Peyer's patch (tissue), 4 donors: ENCODE measurements around the gene MBD3. TPM values are rescaled to one million over a fixed set of nuclear protein-coding genes. Genes with fewer than 3 reads are reported as not detected.
A peak's percentile ranks its signal among the peaks of the same experiment; 100 is the strongest.

Experiments
- DNase-seq, 3 donors: peaks; one replicate each; pipeline ENCODE4 v3.0.0-alpha.2; 2017 to 2019
- H3K27ac ChIP-seq, 4 donors: fragments of 200-600 bp; sonication (generic); one replicate each; pipeline ENCODE4 v1.5.1; 2016 to 2019
- H3K27me3 ChIP-seq, 2 donors: fragments of 200-600 bp; sonication (generic); one replicate each; pipeline ENCODE4 v1.5.1; 2019
- H3K36me3 ChIP-seq, 3 donors: fragments of 200-600 bp; sonication (generic); one replicate each; pipeline ENCODE4 v1.5.1; 2016 to 2019
- H3K4me1 ChIP-seq, 4 donors: fragments of 200-600 bp; sonication (generic); one replicate each; pipeline ENCODE4 v1.5.1; 2016 to 2019
- H3K4me3 ChIP-seq, 4 donors: fragments of 200-600 bp; sonication (generic); 1 replicate in 3 of 4; 2 replicates in 1 of 4; pipeline ENCODE4 v1.5.1; 2016 to 2019; ENCODE audit warnings: mild to moderate bottlenecking in 1 of 4
- H3K9me3 ChIP-seq, 4 donors: fragments of 200-600 bp; sonication (generic); one replicate each; pipeline ENCODE4 v1.5.1; 2016 to 2019; ENCODE audit warnings: mild to moderate bottlenecking in 1 of 4
- POLR2A ChIP-seq, 2 donors: fragments of 450-650 bp; IDR thresholded peaks; one replicate each; pipeline ENCODE4 v1.5.1; 2017; ENCODE audit warnings: antibody characterized with exemption in 2 of 2, mild to moderate bottlenecking in 2 of 2, moderate library complexity in 2 of 2
- total RNA-seq, 4 donors: library from RNA; depleted of rRNA; stranded (reverse); fragments of >200 nt; gene quantifications; one replicate each; pipeline ENCODE4 v1.1.0, GENCODE V29; 2016
- TF ChIP-seq, protein P1 (sequence below), 6 experiments: fragments of 450-650 bp in 4 of 6; fragments of 200-600 bp in 2 of 6; sonication (generic) in 1 of 6; IDR thresholded peaks; one replicate each; pipeline ENCODE4 v1.5.1; 2017 to 2019; ENCODE audit warnings: antibody characterized with exemption in 6 of 6, mild to moderate bottlenecking in 3 of 6, moderate library complexity in 1 of 6

The MBD3 gene
- total RNA-seq, 4 donors from 2014 or later: 58.7 to 110 (median 81.6) TPM

DNA sequence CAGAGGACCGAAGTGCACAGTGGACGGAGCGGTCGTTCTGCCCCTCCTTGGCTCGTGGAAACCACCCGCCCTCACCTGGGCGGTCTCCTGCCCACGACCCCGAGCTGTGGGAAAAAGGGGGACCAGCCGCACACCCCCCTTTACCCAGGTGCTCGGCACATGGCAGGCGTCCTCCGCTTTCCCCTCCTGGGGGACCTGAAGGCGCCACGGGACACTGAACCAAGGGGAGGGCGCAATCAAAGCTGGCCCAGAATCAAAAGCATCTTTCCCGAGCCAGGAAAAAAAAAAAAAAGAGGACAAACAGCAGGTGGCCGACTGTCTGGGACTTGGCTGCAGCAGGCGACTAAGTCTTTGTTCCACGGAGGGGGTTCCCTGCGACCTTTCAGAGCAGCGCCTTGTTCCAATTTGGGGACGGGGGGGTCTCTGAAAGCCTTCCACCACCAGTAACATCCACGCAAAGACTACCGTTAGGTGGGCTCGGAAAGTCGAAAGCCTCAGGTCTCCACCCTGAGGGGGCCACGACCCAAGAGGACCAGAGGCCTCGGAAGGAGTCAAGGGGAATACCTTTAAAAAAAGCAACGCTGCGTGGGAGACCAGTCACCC lies 1.1 kb downstream of the MBD3 start:
- Histone ChIP-seq H3K9me3 (no peaks in the 10 kb centered on the region), H3K27ac (peak overlapping the region; percentile 92 to 100 (median 96)), H3K4me3 (peak overlapping the region; percentile 59 to 87 (median 78)), H3K4me1 (peaks cover 0 to 33% (median 10%) of the 10 kb centered on the region in 4 donors), H3K36me3 (peaks cover 0 to 14% (median 0%) of the 10 kb centered on the region in 3 donors), H3K27me3 (no peaks in the 10 kb centered on the region)
- peak in 1 of 3 donors; percentile 49 for DNase-seq
- no peak for TF ChIP-seq POLR2A (IDR thresholded peaks at IDR 0.05)
- TF ChIP-seq, protein P1, sequence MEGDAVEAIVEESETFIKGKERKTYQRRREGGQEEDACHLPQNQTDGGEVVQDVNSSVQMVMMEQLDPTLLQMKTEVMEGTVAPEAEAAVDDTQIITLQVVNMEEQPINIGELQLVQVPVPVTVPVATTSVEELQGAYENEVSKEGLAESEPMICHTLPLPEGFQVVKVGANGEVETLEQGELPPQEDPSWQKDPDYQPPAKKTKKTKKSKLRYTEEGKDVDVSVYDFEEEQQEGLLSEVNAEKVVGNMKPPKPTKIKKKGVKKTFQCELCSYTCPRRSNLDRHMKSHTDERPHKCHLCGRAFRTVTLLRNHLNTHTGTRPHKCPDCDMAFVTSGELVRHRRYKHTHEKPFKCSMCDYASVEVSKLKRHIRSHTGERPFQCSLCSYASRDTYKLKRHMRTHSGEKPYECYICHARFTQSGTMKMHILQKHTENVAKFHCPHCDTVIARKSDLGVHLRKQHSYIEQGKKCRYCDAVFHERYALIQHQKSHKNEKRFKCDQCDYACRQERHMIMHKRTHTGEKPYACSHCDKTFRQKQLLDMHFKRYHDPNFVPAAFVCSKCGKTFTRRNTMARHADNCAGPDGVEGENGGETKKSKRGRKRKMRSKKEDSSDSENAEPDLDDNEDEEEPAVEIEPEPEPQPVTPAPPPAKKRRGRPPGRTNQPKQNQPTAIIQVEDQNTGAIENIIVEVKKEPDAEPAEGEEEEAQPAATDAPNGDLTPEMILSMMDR (IDR thresholded peaks at IDR 0.05): no peak

DNA sequence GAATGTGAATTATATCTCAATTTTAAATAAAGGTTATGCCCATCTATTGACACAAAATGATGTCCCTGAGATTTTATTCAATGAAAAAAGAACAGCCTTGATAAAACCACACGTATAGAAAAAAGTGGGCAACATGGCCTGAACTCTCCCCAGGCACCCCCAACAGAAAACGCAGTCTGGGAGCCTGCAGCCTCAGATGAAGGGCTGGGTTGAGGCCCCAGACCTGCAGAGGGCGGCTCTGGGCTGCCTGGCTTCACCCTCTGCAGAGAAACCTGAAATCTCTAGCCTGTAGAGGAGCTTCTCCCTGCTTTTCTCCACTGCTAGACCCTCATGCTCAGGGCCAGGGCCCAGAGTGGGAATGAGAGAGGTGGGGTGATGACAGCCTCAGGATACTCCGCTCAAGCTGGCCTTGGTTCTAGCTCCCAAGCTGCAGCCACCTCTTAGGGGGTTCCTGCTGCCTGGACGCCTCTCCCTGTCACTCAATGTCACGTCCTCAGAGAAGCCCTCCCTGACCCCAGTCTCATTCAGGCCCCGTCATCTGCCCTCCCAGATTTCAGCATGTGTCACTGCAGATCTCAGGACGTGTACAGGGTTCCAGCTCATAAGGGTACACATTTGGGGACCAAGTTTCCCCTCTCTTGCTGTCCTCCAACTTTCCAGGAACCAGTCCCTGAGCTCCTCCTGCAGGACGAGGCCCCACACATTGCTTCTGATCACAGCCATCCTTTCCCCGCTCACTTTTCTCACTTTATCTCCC lies 1.8 kb downstream of the MBD3 start:
- peaks cover 0 to 7% (median 0%) of the 10 kb centered on the region in 3 donors for H3K36me3 ChIP-seq
- H3K27me3 ChIP-seq: no peaks in the 10 kb centered on the region
- peaks cover 0 to 33% (median 10%) of the 10 kb centered on the region in 4 donors for H3K4me1 ChIP-seq
- H3K4me3 ChIP-seq: peak overlapping the region; percentile 59 to 87 (median 78)
- H3K27ac ChIP-seq: peak overlapping the region in 2 of 4 donors; percentile 92 to 98
- H3K9me3 ChIP-seq: no peaks in the 10 kb centered on the region
- TF ChIP-seq POLR2A (IDR thresholded peaks at IDR 0.05): no peak
- TF ChIP-seq, protein P1 (IDR thresholded peaks at IDR 0.05): peak in 1 of 6 experiments; percentile 8
- DNase-seq: peak in 1 of 3 donors; percentile 49

DNA sequence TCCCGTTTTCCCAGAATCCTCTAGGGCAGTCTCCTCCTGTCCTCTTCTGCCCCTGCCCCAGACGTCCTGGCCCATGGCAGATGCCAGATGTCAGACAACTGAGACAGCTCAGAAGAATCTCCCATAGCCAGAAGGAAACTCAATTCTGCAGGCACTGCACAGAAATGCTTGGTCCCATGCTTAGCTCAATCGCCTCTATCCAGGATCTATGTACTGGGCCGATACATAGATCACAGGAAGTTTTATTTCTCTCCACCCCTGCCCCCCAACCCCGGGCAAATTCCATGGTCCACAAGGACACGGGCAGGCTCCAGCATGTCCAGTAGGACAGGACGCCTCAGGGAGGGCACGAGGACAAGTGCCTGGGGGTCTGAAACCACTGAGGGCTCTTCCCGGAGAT lies 4.8 kb downstream of the MBD3 start:
- no peak overlapping the region for H3K4me3 ChIP-seq
- no peak for DNase-seq
- H3K9me3 ChIP-seq: no peaks in the 10 kb centered on the region
- TF ChIP-seq, protein P1 (IDR thresholded peaks at IDR 0.05): no peak
- TF ChIP-seq POLR2A (IDR thresholded peaks at IDR 0.05): no peak
- H3K27me3 ChIP-seq: no peaks in the 10 kb centered on the region
- H3K27ac ChIP-seq: no peak overlapping the region
- peaks cover 0 to 27% (median 10%) of the 10 kb centered on the region in 4 donors for H3K4me1 ChIP-seq
- peaks cover 0 to 15% (median 0%) of the 10 kb centered on the region in 3 donors for H3K36me3 ChIP-seq

DNA sequence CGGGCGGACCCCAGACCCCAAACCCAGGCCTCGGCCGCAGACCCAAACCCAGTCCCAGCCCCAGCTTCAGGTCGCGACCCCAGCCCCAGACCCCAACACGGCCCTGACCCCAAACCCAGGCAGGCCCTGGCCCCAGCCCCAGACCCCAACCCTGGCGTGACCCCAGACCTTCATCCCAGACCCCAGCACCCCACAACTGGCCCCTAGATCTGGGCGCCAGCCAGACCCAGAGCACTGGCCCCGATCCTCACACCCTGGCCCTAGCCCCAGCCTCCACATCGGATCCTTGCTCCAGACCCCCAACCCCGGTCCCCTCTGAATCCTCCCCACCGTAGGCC lies 7.5 kb downstream of the MBD3 start:
- Histone ChIP-seq H3K36me3 (peaks cover 0 to 41% (median 0%) of the 10 kb centered on the region in 3 donors), H3K9me3 (no peaks in the 10 kb centered on the region), H3K27me3 (no peaks in the 10 kb centered on the region), H3K4me1 (peaks cover 0 to 14% (median 0%) of the 10 kb centered on the region in 4 donors), H3K4me3 (no peak overlapping the region), H3K27ac (no peak overlapping the region)
- TF ChIP-seq POLR2A (IDR thresholded peaks at IDR 0.05): no peak
- TF ChIP-seq, protein P1 (IDR thresholded peaks at IDR 0.05): no peak
- no peak for DNase-seq

DNA sequence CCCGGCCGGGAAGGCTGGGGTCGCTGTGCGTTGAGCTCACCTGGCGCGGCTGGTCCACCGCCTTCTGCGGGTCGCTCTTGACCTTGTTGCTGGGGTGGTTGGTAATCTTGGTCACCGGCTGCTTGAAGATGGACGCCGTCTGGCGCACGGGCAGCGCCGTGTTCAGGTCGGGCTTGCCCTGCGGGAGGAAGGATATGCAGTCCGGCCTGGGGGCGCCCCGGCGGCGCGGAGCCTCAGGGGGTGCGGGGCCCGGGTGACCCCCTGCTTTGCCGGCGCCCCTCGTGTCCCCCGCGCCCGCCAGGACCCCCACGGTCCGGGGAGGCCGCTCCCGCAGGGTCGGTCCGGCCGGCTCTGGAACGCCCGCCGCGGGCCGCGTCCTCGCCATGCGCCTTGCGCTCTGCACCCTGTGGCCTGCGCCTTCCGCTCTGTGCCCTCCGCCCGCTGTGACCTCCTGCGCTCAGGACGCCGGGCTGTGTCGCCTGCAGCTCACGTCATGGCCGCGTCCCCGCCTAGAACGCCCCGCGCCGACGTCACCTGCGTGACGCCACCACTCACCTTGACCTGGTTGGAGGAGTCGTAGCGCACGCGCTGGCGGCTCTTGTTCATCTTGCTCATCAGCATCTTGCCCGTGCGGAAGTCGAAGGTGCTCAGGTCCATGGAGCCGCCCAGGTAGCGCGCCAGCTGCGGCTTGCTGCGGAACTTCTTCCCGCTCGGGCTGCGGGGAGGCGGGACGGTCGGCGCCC lies 8.0 kb downstream of the MBD3 start:
- DNase-seq: no peak
- peaks cover 0 to 10% (median 0%) of the 10 kb centered on the region in 4 donors for H3K4me1 ChIP-seq
- no peaks in the 10 kb centered on the region for H3K9me3 ChIP-seq
- H3K4me3 ChIP-seq: no peak overlapping the region
- H3K27ac ChIP-seq: no peak overlapping the region
- peaks cover 0 to 47% (median 0%) of the 10 kb centered on the region in 3 donors for H3K36me3 ChIP-seq
- no peak for TF ChIP-seq POLR2A (IDR thresholded peaks at IDR 0.05)
- TF ChIP-seq, protein P1 (IDR thresholded peaks at IDR 0.05): no peak
- H3K27me3 ChIP-seq: no peaks in the 10 kb centered on the region
